ENCODE results near the gene ERO1B.
"Not testable (repeated sequence)": the region's sequence is repeated elsewhere in the genome, so short reads cannot be mapped to it uniquely, and the experiment has no call there.

The ERO1B gene

DNA sequence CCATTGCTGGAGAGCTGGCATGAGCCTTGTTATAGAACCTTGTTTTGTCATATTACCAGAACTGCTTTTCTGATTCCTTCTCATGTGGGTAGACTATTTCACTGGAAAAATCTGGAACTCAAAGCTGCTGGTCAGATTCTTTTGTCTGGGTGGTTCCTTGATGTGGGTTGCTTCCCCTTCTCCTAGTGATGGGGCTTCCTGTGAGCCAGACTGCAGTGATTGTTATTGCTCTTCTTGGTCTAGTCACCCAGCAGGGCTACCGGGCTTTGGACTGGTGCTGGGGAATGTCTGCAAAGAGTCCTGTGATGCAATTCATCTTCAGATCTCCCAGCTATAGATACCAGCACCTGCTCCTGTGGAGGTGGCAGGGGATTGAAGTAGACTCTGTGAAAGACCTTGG is 80.0 kb downstream of the ERO1B start:
- no peak for TF ChIP-seq EZH2phosphoT487 (conservative IDR thresholded peaks at IDR 0.05; ENCODE audit: low read length)
- TF ChIP-seq, protein P1, sequence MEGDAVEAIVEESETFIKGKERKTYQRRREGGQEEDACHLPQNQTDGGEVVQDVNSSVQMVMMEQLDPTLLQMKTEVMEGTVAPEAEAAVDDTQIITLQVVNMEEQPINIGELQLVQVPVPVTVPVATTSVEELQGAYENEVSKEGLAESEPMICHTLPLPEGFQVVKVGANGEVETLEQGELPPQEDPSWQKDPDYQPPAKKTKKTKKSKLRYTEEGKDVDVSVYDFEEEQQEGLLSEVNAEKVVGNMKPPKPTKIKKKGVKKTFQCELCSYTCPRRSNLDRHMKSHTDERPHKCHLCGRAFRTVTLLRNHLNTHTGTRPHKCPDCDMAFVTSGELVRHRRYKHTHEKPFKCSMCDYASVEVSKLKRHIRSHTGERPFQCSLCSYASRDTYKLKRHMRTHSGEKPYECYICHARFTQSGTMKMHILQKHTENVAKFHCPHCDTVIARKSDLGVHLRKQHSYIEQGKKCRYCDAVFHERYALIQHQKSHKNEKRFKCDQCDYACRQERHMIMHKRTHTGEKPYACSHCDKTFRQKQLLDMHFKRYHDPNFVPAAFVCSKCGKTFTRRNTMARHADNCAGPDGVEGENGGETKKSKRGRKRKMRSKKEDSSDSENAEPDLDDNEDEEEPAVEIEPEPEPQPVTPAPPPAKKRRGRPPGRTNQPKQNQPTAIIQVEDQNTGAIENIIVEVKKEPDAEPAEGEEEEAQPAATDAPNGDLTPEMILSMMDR (IDR thresholded peaks at IDR 0.05; ENCODE audit: insufficient read depth, low read length, poor library complexity, severe bottlenecking) = no peak
- no peaks in the 10 kb centered on the region for H3K79me2 ChIP-seq (ENCODE audit: insufficient read depth, low read length)
- H3K27ac ChIP-seq (ENCODE audit: low read depth, low read length) = no peak overlapping the region
- H3F3A ChIP-seq (ENCODE audit: insufficient read depth) = no peaks in the 10 kb centered on the region
- H3K4me3 ChIP-seq (ENCODE audit: insufficient read depth, low read length, poor library complexity, severe bottlenecking) = no peak overlapping the region
- H4K20me1 ChIP-seq (ENCODE audit: low read depth, low read length) = no peaks in the 10 kb centered on the region
- no peaks in the 10 kb centered on the region for H3K36me3 ChIP-seq (ENCODE audit: low read length)
- no peaks in the 10 kb centered on the region for H3K9me3 ChIP-seq (ENCODE audit: insufficient read depth, low read length)
- H3K4me2 ChIP-seq (ENCODE audit: low read depth, low read length, poor library complexity, severe bottlenecking) = no peak overlapping the region
- no peaks in the 10 kb centered on the region for H3K9me2 ChIP-seq (replicated peaks; ENCODE audit: insufficient read depth, low read length)
- no peaks in the 10 kb centered on the region for H3K27me3 ChIP-seq (ENCODE audit: low read length)
- H2AFZ ChIP-seq (ENCODE audit: low read depth, low read length, severe bottlenecking) = no peak overlapping the region
- H3K9ac ChIP-seq (ENCODE audit: low read length) = no peak overlapping the region

DNA sequence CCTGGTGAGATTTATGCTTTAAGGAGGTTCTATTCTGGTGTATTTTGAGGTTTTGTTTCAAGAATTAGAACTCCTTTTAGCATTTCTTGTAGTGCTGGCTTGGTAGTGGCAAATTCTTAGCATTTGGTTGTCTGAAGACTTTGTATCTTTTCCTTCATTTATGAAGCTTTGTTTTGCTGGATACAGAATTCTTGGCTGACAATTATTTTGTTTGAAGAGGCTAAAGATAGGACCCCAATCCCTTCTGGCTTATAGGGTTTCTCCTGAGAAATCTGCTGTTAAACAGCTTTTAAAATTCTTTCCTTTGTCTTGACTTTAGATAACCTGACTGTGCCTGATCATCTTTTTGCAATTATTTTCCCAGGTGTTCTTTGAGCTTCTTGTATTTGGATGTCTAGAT is 80.8 kb downstream of the ERO1B start:
- Histone ChIP-seq H3K9me2 (replicated peaks; ENCODE audit: insufficient read depth, low read length) (no peaks in the 10 kb centered on the region), H3K4me3 (ENCODE audit: insufficient read depth, low read length, poor library complexity, severe bottlenecking) (no peak overlapping the region)

DNA sequence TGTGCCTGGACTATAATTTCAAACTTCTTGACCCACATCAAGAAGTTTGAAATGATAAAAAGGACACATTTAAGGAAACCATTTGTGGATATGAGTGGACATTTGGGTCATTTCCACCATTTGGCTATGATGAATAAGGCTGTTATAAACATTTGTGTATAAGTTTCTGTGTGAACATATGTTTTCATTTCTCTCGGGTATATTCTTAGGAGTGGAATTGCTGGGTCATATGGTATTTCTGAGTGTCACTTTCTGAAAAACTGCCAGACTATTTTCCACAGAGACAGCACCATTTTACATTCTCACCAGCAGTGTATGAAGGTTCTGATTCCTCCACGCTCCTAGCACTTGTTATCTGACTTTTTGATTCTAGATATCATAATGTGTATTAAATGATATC is 88.6 kb downstream of the ERO1B start:
- H3K4me3 ChIP-seq (ENCODE audit: insufficient read depth, low read length, poor library complexity, severe bottlenecking) = no peak overlapping the region
- no peaks in the 10 kb centered on the region for H3K27me3 ChIP-seq (ENCODE audit: low read length)
- H3K36me3 ChIP-seq (ENCODE audit: low read length) = no peaks in the 10 kb centered on the region
- no peak overlapping the region for H3K4me2 ChIP-seq (ENCODE audit: low read depth, low read length, poor library complexity, severe bottlenecking)
- H3K27ac ChIP-seq (ENCODE audit: low read depth, low read length) = no peak overlapping the region
- H4K20me1 ChIP-seq (ENCODE audit: low read depth, low read length) = no peaks in the 10 kb centered on the region
- H2AFZ ChIP-seq (ENCODE audit: low read depth, low read length, severe bottlenecking) = no peak overlapping the region
- TF ChIP-seq EZH2phosphoT487 (conservative IDR thresholded peaks at IDR 0.05; ENCODE audit: low read length) = no peak
- TF ChIP-seq, protein P1 (IDR thresholded peaks at IDR 0.05; ENCODE audit: insufficient read depth, low read length, poor library complexity, severe bottlenecking) = no peak
- no peaks in the 10 kb centered on the region for H3K79me2 ChIP-seq (ENCODE audit: insufficient read depth, low read length)
- H3K9ac ChIP-seq (ENCODE audit: low read length) = no peak overlapping the region
- H3K9me2 ChIP-seq (replicated peaks; ENCODE audit: insufficient read depth, low read length) = no peaks in the 10 kb centered on the region
- no peaks in the 10 kb centered on the region for H3K9me3 ChIP-seq (ENCODE audit: insufficient read depth, low read length)
- no peaks in the 10 kb centered on the region for H3F3A ChIP-seq (ENCODE audit: insufficient read depth)

More for the DNA sequence above, 80.8 kb downstream of the ERO1B start:
- TF ChIP-seq EZH2phosphoT487 (conservative IDR thresholded peaks at IDR 0.05; ENCODE audit: low read length) = no peak
- TF ChIP-seq, protein P1 (IDR thresholded peaks at IDR 0.05; ENCODE audit: insufficient read depth, low read length, poor library complexity, severe bottlenecking) = no peak
- Histone ChIP-seq H3K9ac (ENCODE audit: low read length) (no peak overlapping the region), H3K27ac (ENCODE audit: low read depth, low read length) (no peak overlapping the region), H3K36me3 (ENCODE audit: low read length) (no peaks in the 10 kb centered on the region), H4K20me1 (ENCODE audit: low read depth, low read length) (no peaks in the 10 kb centered on the region), H3F3A (ENCODE audit: insufficient read depth) (no peaks in the 10 kb centered on the region), H3K4me2 (ENCODE audit: low read depth, low read length, poor library complexity, severe bottlenecking) (no peak overlapping the region), H3K9me3 (ENCODE audit: insufficient read depth, low read length) (no peaks in the 10 kb centered on the region), H3K79me2 (ENCODE audit: insufficient read depth, low read length) (no peaks in the 10 kb centered on the region), H3K27me3 (ENCODE audit: low read length) (no peaks in the 10 kb centered on the region), H2AFZ (ENCODE audit: low read depth, low read length, severe bottlenecking) (no peak overlapping the region)

DNA sequence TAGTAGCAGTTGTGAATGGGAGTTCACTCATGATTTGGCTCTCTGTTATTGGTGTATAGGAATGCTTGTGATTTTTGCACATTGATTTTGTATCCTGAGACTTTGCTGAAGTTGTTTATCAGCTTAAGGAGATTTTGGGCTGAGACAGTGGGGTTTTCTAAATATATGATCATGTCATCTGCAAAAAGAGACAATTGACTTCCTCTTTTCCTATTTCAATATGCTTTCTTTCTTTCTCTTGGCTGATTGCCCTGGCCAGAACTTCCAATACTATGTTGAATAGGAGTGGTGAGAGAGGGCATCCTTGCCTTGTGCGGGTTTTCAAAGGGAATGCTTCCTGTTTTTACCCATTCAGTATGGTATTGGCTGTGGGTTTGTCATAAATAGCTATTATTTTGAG is 93.7 kb downstream of the ERO1B start:
- H3K9me3 ChIP-seq (ENCODE audit: insufficient read depth, low read length); H3K27me3 ChIP-seq (ENCODE audit: low read length); H3K36me3 ChIP-seq (ENCODE audit: low read length); H3K4me3 ChIP-seq (ENCODE audit: insufficient read depth, low read length, poor library complexity, severe bottlenecking); H4K20me1 ChIP-seq (ENCODE audit: low read depth, low read length); H3K9me2 ChIP-seq (replicated peaks; ENCODE audit: insufficient read depth, low read length); H2AFZ ChIP-seq (ENCODE audit: low read depth, low read length, severe bottlenecking); H3K79me2 ChIP-seq (ENCODE audit: insufficient read depth, low read length); H3F3A ChIP-seq (ENCODE audit: insufficient read depth); H3K27ac ChIP-seq (ENCODE audit: low read depth, low read length); H3K4me2 ChIP-seq (ENCODE audit: low read depth, low read length, poor library complexity, severe bottlenecking); H3K9ac ChIP-seq (ENCODE audit: low read length): not testable (repeated sequence)

DNA sequence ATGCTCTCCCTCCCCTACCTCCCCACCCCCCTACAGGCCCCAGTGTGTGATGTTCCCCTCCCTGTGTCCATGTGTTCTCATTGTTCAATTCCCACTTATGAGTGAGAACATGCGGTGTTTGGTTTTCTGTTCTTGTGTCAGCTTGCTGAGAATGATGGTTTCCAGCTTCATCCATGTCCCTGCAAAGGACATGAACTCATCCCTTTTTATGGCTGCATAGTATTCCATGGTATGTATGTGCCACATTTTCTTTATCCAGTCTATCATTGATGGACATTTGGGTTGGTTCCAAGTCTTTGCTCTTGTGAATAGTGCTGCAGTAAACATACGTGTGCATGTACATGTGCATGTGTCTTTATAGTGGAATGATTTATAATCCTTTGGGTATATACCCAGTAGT is 95.3 kb downstream of the ERO1B start:
- H3F3A ChIP-seq (ENCODE audit: insufficient read depth); H3K9me2 ChIP-seq (replicated peaks; ENCODE audit: insufficient read depth, low read length); H3K36me3 ChIP-seq (ENCODE audit: low read length); H2AFZ ChIP-seq (ENCODE audit: low read depth, low read length, severe bottlenecking); H4K20me1 ChIP-seq (ENCODE audit: low read depth, low read length); H3K9ac ChIP-seq (ENCODE audit: low read length); H3K79me2 ChIP-seq (ENCODE audit: insufficient read depth, low read length); H3K4me3 ChIP-seq (ENCODE audit: insufficient read depth, low read length, poor library complexity, severe bottlenecking); H3K27me3 ChIP-seq (ENCODE audit: low read length); H3K4me2 ChIP-seq (ENCODE audit: low read depth, low read length, poor library complexity, severe bottlenecking); H3K9me3 ChIP-seq (ENCODE audit: insufficient read depth, low read length); H3K27ac ChIP-seq (ENCODE audit: low read depth, low read length): not testable (repeated sequence)
